Activated naive CD4-positive, alpha-beta T cell treated with Interleukin-2 at 50 U/mL for 16 hours (primary cell): Measurements from ENCODE around the gene COPZ1.
"Not testable (repeated sequence)": the region's sequence is repeated elsewhere in the genome, so short reads cannot be mapped to it uniquely, and the experiment has no call there.

Source experiments
- DNase-seq: peaks from one replicate; pipeline ENCODE4 v3.0.0-alpha.2; 2020

The COPZ1 gene

DNA sequence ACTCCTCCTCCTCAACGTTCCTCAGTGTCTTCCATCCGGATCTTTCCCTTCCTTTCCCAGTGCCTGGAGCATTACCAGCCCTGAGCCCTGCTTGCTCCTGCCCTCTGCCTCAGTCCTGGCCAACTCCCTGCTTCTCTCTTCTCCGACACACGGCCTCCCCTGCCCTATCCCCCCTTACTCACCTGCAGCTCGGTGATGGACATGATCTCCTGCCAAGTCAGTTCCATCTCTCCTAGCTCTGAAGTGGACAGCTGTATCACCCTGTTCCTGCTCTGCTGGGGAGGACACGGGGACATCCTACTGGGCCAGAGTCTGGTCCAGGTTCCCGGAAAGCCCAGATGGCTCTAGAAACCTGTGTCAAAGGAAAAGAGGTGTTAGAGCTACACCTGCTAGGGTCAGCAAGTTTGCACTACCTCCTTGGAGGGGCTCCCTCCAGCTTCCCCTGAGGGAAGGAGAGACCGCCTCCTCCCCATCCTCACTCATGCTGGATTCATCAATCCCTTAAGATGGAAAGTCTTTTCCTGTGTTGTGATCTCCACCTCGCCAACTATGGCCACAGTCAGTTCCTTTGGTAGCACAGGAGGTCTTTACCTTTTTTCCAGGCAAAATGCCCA lies 29.9 kb upstream of the COPZ1 start:
- DNase-seq: no peak

DNA sequence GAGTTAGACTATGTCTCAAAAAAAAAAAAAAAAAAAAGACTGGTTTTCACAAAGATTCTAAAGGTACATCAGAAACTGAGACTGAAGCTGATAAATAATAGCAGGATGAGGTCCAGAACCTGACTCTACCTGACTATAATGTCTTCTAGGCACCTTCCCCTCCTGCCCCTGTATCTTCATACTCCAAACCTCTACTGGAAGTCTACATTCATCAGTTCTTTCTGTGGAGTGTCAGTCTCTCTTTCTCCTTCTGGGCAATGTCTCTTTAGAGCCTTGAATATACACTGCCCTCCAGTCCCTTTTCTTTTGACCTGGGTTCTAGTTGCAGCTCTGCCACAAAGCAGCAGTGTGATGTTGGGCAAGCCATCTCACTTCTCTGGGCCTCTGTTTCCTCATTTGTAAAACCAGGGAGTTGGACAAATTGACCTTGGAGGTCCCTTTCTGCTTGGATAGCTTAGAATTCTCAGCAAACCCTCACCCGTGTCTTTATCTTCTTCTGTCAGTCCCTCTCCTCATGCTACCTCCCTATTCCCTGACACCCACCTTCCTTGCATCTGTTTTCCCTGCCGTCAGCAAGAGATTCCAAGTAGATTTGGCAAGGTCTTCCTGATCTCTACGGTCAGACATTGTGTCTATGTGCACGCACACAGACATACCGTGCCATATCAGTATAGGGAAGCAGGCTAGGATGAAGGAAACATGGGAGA lies 28.4 kb upstream of the COPZ1 start:
- no peak for DNase-seq

DNA sequence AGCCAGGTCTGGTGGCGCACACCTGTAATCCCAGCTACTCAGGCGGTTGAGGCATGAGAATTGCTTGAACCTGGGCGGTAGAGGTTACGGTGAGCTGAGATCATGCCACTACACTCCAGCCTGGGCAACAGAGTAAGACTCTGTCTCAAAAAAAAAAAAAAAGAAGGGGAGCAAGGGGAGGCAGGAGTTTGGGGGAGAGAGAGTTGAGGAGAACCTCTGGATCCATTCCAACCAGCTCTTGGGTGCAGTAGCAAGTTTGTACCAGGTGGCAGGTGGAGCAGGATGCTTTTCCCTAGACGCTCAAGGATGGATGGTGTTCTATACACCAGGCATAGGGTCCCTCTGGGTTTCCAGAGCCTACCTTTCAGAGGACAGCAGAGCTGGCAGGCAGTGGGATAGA lies 26.0 kb upstream of the COPZ1 start:
- no peak for DNase-seq

DNA sequence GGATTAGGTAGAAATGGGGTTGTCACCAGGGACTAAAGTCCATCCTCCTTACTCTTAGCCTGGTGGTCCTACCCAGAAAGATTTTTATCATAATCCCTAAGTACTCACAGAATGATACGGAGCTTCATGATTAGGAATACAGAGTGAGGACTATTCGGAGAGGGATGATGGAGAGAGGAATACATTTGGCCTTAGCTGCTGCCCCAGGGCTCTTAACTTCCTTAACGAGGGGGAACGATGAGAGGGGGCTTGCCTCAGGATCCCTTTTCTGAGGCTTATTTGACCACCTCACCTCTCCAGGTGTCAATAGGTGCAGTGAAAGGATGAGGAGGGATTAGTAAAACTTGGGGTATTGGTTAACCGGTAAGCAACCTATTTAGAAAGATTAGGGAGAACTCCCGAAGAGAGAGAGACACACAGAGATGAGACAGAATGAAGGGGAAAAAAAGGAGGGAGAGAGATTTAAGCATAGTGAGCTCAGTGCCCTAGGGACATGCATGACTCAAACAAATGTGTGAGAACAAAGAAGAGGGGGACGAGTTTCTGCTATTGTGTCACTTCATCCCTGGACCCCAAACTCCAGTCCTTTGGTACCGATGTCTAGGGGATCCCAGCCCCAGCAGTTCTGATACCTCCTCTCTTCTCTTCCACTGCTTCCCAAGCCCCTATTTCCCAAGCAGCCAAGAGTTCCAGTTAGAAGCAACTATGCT lies 25.3 kb upstream of the COPZ1 start:
- no peak for DNase-seq

DNA sequence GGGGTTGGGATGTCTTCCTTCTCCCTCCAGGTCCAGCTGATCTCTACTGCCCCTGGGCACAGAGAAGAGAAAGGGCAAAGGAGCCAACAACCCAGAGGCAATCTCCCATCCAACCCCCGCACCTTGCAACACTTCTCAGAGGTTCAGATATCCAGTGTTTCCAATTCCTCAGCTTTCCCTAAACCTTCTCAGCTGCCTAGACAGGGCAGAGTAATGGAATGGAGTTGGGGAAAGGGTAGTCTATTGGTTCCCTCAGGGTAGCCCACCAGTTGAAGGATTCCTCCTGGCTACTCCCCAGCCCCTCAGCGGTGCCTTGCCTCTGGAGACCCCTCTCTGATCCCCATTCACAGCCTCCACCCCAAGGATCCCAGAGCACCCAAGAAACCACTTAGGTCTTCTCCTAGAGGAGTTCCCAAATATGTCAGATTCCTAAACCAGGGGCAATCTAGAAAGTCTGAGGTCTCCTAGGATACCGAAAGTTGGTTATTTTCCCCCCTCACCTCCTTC lies 24.7 kb upstream of the COPZ1 start:
- DNase-seq: no peak

DNA sequence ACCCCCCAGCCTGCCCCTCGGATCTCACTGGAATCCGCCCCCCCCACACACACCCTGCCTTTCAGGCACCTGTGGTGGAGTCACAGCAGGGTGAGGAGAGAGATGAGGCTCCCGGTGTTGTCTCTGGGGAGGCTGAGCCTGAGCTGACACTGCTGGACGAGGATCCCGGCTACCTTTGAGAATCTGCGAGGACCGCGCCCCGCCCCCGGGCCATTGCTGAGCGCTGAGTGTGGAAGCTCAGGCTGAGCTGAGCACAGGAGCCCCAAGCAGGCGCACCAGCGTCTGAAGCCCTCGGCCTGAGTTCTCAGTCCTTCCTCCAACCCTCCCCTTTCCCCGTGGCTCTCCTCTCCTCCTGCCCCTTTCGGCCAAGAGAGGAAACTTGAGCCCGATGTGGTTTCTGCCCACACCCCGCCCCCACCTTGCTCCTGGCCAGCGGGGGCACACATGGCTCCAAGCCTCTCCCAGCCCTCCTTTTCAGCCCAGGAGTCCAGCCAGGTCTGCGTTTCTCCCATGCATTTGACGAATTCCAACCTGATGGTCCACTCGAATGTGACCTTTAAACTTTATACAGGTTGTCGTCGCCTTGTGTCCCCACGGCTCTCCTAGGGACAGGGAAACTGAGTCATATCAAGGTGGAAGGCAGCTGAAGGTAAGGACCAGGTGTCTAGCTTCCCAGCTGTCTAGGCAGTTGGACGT lies 24.1 kb upstream of the COPZ1 start, which contains the start of gene NFE2:
Gene NFE2 (minus strand): TSS at position 284 of the 696 bp plus-strand sequence. CDS start 5,767 bp downstream, outside the sequence.
- peak; percentile 49 for DNase-seq

DNA sequence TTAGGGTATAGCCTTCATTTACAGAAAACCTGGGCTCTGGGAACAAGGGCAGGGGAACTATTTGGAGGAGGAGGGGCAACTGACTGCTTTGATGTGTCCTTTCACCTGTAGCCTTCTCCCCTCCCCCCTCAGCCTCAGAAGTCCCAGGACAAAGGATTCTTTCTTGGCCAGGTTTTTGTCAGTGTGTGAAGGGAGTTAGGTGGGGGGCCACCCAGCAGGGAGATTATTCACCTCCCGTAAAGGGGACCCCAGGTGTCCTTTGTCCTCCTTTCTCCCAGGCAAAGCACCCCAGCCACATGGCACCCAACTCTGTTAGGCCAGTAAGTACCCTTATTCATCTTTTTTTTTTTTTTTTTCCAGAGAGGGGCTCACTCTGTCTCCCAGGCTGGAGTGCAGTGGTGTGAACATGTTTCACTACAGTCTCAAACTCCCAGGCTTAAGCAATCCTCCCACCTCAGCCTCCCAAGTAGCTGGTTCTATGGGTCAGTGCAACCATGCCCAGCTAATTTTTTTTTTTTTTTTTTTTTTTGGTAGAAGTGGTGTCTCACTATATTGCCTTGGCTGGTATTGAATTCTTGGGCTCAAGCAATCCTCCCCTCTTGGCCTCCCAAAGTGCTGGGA lies 23.4 kb upstream of the COPZ1 start:
- DNase-seq: no peak

DNA sequence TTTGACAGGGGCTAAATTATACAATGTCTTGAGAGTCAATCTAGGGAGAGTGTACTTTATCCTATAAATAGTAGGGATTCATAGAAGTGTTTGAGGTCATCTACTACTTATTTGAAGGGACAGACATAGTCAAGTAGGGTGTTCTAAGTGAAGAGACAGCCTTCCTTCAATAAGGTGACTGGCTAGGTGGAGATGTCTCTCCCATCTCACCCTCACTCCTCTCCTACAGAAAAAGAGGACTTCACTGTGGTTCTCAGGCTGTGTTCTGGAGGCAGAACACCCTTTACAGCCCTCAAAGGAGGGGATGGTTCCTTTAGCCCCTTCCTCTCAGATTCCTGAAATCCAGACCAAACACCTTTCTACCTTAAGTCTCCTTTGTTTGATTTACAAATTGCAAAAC lies 21.3 kb upstream of the COPZ1 start:
- no peak for DNase-seq

DNA sequence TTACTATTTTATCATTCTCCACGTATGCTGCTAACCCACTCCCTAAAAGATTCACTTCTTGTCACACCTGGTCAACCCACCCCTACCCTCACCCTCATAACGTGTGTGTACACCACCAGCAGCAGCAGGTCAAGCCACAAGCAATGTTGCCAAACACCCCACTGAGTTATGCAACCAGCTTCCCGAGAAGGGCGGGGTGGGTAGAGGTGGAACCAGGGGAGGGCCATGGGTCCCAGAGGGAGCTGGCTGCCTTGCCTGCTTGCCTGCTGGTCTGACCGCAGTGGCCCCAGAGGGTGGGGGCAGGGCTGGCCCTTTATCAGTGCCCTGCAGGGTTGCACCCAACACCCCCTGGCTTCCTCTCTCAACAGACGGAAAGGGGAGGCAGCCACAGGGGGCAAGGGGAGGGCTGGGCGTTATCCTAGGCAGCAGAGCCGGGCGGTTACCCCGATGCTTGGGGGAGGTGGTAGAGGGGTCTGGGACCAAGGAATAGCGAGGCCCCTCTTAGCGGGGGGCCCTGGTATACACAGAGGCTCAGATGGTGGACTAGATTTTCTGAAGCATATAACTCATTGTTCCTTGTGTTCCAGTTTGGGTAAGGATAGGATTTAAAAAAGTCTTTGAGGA lies 20.6 kb upstream of the COPZ1 start:
- no peak for DNase-seq

DNA sequence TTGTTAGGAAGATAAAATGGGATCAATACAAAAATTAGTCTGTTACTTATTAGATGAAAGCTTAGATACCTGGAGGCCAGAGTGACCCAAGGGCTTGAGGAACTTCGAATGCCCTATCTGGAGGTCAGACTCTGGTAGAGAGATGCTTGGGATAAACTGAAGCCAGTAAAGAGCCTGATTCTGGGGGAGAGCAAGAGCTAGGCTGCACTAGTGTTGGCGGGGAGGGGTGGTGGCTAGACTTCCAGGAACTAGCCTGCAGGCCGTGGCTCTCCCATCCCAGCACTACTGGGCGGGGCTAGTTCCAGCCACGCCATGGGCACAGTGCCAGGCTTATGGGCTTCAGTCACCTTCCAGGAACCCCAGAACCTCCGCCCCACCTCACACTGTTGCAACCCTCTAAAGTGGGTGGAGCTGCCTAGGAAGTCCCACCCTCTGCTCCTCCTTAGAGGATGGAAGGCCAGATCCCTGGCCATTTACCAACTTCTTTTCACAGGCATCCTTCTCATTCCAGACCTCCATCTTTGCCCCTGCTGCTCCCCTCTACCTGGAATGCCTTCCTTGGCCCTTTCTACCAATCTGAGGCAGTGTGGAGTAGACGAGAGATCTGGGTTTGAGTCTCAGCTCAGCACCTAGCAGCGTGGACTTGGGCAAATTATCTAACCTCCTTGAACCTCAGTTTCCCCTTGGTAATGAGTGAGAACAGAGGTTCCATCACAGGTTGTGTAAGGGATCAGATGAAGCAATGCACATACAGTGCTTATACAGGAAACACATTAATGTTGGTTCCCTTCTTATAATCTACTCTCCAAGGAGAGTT lies 17.8 kb upstream of the COPZ1 start:
- DNase-seq: peak; percentile 19

DNA sequence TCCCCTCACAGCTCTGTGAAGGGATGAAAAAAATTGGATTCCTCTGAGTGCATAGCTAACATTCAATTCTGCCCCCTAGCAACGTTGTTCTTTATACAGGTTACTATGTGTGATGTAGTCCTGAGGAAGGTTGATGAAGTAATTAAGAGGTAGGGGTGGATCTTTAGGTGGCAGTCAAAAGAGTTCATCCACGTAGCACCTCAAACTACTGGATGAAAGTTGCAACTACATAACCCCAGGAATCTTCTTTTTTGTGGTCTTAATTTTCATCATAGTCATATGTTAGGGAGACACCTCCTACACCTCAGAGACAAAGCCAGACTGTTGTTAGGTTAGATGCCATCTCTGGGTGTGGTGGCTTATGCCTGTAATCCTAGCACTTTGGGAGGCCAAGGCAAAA lies 13.9 kb upstream of the COPZ1 start:
- no peak for DNase-seq

DNA sequence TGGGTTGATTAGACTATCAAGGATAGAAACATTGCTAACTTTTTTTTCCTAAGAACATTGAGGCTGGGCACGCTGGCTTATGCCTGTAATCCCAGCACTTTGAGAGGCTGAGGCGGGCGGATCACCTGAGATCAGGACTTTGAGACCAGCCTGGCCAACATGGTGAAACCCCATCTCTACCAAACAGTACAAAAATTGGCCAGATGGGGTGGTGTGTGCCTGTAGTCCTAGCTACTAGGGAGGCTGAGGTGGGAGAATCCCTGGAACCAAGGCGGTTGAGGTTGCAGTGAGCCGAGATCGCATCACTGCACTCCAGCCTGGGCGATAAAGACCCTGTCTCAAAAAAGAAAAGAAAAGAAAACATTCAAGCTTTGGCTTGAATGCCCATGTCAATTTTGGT lies 12.6 kb upstream of the COPZ1 start:
- not testable (repeated sequence) for DNase-seq

DNA sequence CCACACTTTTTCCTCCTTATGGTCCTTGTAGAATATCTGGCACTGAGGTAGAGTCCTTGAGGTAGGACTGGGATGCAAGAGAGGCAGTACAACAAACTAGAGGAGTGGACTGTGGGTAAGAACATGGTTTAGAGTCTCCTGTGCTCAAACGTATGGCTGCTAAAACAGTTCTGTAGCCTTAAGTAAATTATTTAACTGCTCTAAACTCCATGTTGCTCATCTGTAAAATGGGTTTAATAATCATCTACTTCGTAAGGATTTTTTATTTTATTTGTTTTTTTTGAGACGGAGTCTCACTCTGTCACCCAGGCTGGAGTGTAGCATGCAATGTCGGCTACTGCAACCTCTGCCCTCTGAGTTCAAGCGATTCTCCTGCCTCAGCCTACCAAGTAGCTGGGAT lies 3.6 kb upstream of the COPZ1 start:
- DNase-seq: no peak

DNA sequence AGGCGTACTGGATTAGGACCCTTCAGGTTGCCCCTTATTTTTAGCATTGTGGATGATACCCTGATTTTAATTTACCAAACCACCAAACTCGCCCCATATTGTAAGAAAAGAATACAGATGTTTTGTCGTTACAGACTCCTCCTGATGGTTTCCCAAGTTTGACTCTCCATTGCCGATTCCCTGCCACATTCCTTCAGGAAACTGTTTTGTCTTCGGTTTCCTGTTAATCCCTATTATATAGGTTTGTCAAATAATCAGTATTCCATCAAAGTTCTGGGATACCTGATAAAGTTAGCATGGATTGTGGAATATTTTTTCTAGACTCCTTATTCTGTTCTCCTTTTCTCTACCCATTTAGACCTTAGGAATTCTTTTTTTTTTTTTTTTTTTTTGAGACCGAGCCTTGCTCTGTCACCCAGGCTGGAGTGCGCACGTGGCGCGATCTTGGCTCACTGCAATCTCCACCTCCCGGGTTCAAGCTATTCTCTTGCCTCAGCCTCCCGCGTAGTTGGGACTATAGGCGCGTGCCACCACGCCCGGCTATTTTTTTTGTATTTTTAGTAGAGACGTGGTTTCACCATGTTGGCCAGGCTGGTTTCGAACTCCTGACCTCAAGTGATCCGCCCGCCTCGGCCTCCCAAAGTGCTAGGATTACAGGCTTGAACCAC lies 645 bp downstream of the COPZ1 start:
- DNase-seq: not testable (repeated sequence)

DNA sequence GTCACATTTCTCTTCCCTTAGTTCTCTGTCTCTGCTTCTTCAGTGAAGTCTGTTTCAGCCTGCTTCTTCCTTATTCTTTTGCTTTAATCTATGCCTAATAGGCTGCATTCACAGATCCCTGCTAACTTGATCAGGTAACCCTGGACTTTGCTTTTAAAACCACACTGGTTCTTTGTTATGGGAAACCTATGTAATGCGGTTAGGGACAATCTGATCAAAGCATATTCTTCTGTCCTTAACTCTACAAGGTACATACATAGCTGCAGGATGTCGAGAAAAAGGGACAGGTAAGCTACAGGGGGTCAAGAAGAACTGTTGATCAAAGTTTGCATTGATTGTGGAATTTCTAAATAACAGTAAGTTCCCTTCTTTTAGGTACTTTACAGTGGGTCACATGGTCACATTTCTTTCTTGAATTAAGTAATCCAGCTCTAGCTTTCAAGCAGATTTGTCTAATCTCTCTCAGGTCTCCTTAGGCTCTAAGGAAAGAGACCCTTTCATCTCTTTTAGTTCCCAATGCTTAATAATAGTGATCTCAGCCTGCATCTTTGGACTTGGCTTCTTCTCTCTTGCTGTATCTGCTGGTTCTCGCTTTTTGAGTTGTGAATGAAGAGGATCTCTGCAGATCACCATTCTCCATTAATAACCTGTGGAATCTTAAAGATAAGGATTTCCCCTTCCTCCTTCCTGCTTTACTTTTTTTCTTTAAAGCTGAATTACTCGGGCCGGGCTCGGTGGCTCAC lies 3.8 kb downstream of the COPZ1 start:
- DNase-seq: no peak

DNA sequence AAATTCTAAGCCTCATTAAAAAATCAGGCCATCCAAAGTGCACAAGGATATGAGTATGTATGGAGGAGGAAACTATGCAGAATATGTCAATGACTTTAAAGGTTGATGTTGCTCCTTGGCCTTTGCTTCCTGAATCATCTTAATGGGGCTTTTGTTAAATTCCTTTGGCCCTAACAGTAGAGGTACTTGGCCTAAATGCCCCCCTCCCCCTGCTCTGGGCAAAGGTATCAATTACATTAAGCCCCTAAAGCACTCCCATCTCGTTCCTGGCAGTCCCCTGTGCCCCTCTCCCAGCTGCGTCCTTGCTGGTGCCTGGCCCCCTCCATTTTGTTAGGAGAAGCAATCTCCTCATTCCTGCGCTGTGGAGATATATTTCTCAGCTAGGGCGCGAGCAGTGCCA lies 4.8 kb downstream of the COPZ1 start:
- DNase-seq: no peak

DNA sequence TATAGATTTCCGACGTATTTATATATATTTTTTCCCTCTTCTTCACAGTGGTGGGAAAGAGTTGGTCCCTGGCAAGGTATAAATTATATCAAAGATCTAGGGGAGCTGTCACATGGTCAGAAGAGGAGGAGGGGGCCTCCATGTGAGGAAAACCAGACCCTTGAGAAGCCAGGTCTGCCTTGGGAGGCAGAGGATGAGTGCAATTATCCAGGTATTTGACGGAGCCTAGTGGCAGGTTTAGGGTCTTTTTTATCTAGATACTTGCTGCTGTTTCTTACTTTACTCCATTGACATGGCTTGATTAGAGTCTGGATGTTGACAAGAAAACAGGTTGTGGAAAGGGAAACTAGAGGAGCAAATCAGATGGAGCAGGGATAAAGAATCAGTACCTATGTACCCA lies 5.5 kb downstream of the COPZ1 start:
- DNase-seq: no peak

DNA sequence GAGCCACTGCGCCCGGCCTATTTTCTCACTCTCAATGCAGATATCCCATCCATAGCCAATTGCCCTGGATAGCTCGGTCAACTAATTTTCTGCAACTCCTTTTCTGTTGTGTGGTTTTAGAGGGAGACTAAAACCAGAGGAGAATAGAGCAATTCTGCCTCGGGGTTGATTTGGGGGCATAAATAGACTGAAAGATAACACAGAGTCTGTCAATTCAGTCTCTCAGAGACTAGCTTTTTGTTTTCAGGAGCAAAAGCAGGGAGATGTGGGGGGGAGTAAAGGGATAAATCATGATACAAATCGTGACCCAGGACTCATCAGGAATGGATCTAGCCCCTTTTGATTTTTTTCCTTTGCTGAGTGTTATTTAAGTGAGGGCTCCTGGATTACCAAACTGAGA lies 6.5 kb downstream of the COPZ1 start:
- DNase-seq: no peak

DNA sequence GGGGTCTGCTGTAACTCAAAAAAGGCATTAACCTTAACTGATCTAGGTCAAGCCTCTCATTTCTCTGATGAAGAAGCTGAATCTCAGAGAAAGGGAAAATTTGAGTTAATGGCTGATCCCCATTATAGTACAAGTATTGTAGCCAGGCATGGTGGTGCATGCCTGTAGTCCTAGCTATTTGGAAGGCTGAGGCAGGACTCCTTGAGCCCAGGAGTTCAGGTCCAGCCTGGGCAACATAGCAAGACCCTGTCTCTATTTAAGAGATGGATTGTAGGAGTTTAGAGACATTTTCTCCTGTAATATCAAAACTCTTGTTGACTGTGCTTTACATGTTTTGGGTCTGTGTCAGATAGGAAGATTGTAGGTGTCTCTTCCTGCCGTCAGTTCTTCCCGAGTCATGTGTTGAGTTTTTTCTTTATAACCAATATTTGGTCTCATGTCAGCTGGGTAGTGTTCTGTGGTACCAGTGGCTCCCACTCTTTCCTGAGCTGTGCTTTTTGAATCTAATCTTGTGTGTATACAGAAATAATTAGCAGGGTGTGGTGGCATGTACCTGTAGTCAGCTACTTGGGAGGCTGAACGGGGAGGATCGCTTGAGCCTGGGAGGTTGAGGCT lies 8.6 kb downstream of the COPZ1 start:
- no peak for DNase-seq
